Activated naive CD8-positive, alpha-beta T cell treated with anti-CD3 and anti-CD28 coated beads, Interleukin-2, amount 50 U/mL, for 16 hours (primary cell): ENCODE data around the gene SDK1.
"Not testable (repeated sequence)": the region's sequence is repeated elsewhere in the genome, so short reads cannot be mapped to it uniquely, and the experiment has no call there.

ENCODE experiments used
- DNase-seq: peaks from one replicate; pipeline ENCODE4 v3.0.0-alpha.2; 2020; ENCODE audit warnings: low read depth, low spot score

Gene SDK1

DNA sequence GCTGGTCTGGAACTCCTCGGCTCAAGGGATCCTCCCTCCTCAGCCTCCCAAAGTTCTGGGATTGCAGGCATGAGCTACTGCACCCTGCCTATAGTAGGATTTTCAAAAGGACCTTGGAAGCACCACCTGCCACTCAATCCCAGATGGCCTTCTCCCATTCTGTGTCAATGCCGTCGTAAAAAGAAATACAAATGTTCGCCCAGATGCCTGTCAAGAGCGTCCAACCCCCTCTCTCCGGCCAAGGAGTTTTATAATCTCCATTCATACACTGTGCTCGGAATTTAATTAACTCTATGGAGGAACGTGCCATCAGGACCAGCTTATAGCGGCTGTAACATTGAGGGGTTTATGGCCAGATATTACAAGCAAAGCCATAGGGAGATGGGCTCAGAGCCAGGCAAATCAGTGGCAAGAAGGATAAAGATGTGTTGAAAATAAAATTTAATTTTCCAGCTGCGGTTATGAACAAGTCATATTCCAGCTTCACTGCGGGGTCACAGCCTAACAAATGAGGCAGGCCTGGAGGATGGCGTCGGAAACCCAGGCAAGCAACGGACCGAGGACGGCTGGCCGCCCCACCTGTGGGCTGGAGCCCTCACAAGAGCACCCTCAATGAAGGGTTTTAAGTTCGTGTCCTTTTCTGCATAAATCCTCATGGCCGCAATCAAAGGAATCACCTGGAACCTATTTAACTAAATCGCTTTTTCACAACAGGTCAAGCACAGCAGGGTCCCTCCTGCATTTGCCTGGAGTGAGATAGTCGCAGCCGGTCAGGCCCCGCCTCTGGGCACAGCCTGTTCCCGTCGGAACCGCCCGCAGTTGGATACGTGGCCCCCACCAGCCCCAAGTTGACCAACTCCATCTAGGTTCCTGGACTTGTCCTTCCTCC is 1006.5 kb downstream of the SDK1 start:
- DNase-seq: no peak

DNA sequence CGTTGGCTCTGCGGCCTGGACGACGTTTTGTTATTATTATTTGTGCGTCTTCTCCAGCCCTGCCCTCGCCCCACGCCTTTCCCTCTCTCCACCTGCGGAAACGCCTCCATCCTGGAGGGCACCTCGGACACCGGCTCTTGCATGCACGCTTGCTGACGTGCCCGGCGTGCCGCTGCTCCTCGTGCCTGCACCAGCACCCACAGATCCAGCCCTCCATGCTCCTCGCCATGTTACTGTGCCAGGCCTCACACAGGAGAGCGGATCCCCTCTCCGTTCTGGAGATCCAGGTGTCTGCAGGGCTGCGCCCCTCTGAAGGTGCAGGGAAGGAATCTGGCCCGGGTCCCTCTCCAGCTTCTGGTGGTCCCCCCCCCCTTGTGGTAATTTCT is 1007.1 kb downstream of the SDK1 start:
- DNase-seq: no peak

DNA sequence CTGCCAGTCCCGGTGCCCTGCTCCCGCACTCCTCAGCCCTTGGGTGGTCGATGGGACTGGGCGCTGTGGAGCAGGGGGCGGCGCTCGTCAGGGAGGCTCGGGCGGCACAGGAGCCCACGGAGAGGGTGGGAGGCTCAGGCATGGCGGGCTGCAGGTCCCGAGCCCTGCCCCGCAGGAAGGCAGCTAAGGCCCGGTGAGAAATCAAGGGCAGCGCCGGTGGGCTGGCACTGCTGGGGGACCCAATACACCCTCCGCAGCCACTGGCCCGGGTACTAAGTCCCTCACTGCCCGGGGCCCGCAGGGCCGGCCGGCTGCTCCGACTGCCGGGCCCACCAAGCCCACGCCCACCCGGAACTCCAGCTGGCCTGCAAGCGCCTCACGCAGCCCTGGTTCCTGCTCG is 1012.9 kb downstream of the SDK1 start:
- DNase-seq: not testable (repeated sequence)

DNA sequence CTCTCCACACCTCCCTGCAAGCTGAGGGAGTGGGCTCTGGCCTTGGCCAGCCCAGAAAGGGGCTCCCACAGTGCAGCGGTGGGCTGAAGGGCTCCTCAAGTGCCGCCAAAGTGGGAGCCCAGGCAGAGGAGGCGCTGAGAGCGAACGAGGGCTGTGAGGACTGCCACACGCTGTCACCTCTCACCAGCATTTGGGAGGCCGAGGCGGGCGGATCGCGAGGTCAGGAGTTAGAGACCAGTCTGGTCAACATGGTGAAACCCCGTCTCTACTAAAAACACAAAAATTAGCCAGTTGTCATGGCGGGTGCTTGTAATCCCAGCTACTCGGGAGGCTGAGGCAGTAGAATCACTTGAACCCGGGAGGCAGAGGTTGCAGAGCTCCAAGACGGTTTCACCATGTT is 1013.3 kb downstream of the SDK1 start:
- not testable (repeated sequence) for DNase-seq
